HCT116 (cell line): ENCODE results near the gene ADIPOR2. TPM values are rescaled to one million over a fixed set of nuclear protein-coding genes. Genes with fewer than 3 reads are reported as not detected.

Experiments
- ATAC-seq: fragments of 200-7000 bp; cut with Tn5 transposase; 2 replicates; pipeline ENCODE4 v1.9.1; 2020; ENCODE audit warnings: mild to moderate bottlenecking, moderate library complexity
- BruUV-seq: library from RNA; stranded (reverse); fragments of 400-500 nt; replicated peaks from 2 replicates; lab custom pipeline; 2021; lab: Mats Ljungman, UMichigan
- CTCF ChIA-PET: fragments of 300-600 bp; sonication (Branson Sonifier 250); formaldehyde crosslinking; loops from one replicate; lab custom pipeline; 2021; ENCODE audit warnings: antibody characterized with exemption; lab: Charles Lee
- POLR2A ChIA-PET: fragments of 300-600, 350-600 bp; sonication (Branson Sonifier 250); formaldehyde crosslinking; loops from one replicate; lab custom pipeline; 2021; ENCODE audit warnings: antibody characterized with exemption; lab: Charles Lee
- RAD21 ChIA-PET, 2 experiments: fragments of 300-600 bp; sonication (Branson Sonifier 250); formaldehyde crosslinking; loops; one replicate each; lab custom pipeline; 2023; ENCODE audit warnings: low total read pairs in 2 of 2; ENCODE audit not compliant: uncharacterized antibody in 2 of 2, unreplicated experiment in 2 of 2, low non-redundant PET in 1 of 2; lab: Charles Lee
- DNase-seq: peaks from one replicate; pipeline ENCODE4 v3.0.0-alpha.2; 2010; ENCODE audit warnings: low read depth, low spot score
- H2AFZ ChIP-seq: fragments of 200-600 bp; shearing (Covaris generic), sonication (generic); 2 replicates; pipeline ENCODE4 v1.6.1; 2017; ENCODE audit warnings: low read depth, mixed run types, mixed read lengths, antibody characterized with exemption, low read length; ENCODE audit not compliant: poor library complexity, severe bottlenecking
- H3K27ac ChIP-seq: 2 replicates; pipeline ENCODE4 v1.5.1; 2012; ENCODE audit warnings: low read depth, low read length
- H3K27me3 ChIP-seq: fragments of 200-600 bp; sonication (generic); 2 replicates; pipeline ENCODE4 v1.6.1; 2016; ENCODE audit warnings: mixed run types, low read length, mixed read lengths; ENCODE audit not compliant: insufficient read depth
- H3K36me3 ChIP-seq, 2 experiments: fragments of 200-500 bp in 1 of 2; fragments of 200-600 bp in 1 of 2; sonication (Bioruptor generic) in 1 of 2; sonication (generic) in 1 of 2; 2 replicates each; pipeline versions ENCODE4 v1.5.1 to v1.6.1; 2014 to 2016; ENCODE audit warnings: low read length in 2 of 2, inconsistent platforms in 1 of 2, mixed read lengths in 1 of 2, mixed run types in 1 of 2; ENCODE audit not compliant: insufficient read depth in 2 of 2, control insufficient read depth in 1 of 2
- H3K4me1 ChIP-seq, 2 experiments: fragments of 200-600 bp in 1 of 2; sonication (generic) in 1 of 2; 2 replicates each; pipeline versions ENCODE4 v1.5.1 to v1.6.1; 2012 to 2017; ENCODE audit warnings: low read length in 2 of 2, inconsistent platforms in 1 of 2, mild to moderate bottlenecking in 1 of 2, mixed read lengths in 1 of 2, mixed run types in 1 of 2, moderate library complexity in 1 of 2; ENCODE audit not compliant: insufficient read depth in 2 of 2, control insufficient read depth in 1 of 2
- H3K4me2 ChIP-seq: fragments of 200-600 bp; sonication (generic); 2 replicates; pipeline ENCODE4 v1.6.1; 2017; ENCODE audit warnings: mixed run types, low read length, mixed read lengths
- H3K4me3 ChIP-seq, 2 experiments: fragments of 200-600 bp in 1 of 2; sonication (generic) in 1 of 2; replicated peaks in 1 of 2; 2 replicates each; pipeline ENCODE4 v1.5.1; 2011 to 2016; ENCODE audit warnings: low read length in 2 of 2, control low read depth in 1 of 2, low read depth in 1 of 2, mild to moderate bottlenecking in 1 of 2, mixed read lengths in 1 of 2, mixed run types in 1 of 2
- H3K79me2 ChIP-seq: fragments of 200-600 bp; sonication (generic); 2 replicates; pipeline ENCODE4 v1.6.1; 2017; ENCODE audit warnings: mild to moderate bottlenecking, mixed run types, low read length, moderate library complexity, mixed read lengths; ENCODE audit not compliant: insufficient read depth
- H3K9ac ChIP-seq: fragments of 200-600 bp; sonication (generic); 2 replicates; pipeline ENCODE4 v1.6.1; 2016; ENCODE audit warnings: low read length, mixed read lengths
- H3K9me2 ChIP-seq: fragments of 200-600 bp; sonication (generic), shearing (Covaris generic); 2 replicates; pipeline ENCODE4 v1.6.1; 2017; ENCODE audit warnings: mixed run types, mild to moderate bottlenecking, moderate library complexity; ENCODE audit not compliant: insufficient read depth
- H3K9me3 ChIP-seq, 2 experiments: fragments of 200-500 bp in 1 of 2; fragments of 200-600 bp in 1 of 2; sonication (Bioruptor generic) in 1 of 2; sonication (generic) in 1 of 2; 2 replicates each; pipeline ENCODE4 v1.6.1; 2014 to 2017; ENCODE audit warnings: low read length in 2 of 2, mixed read lengths in 2 of 2, inconsistent platforms in 1 of 2, low read depth in 1 of 2, mild to moderate bottlenecking in 1 of 2, mixed run types in 1 of 2, moderate library complexity in 1 of 2; ENCODE audit not compliant: control insufficient read depth in 1 of 2, insufficient read depth in 1 of 2
- H4K20me1 ChIP-seq: fragments of 200-600 bp; sonication (generic), shearing (Covaris generic); 2 replicates; pipeline ENCODE4 v1.6.1; 2017; ENCODE audit warnings: mixed run types, mild to moderate bottlenecking, moderate library complexity; ENCODE audit not compliant: insufficient read depth
- CBX3 ChIP-seq: IDR thresholded peaks from 2 replicates; pipeline ENCODE4 v1.6.1; 2012; ENCODE audit warnings: low read depth
- CEBPB ChIP-seq: IDR thresholded peaks from 2 replicates; pipeline ENCODE4 v1.6.1; 2012; ENCODE audit warnings: low read depth
- EGR1 ChIP-seq: IDR thresholded peaks from 2 replicates; pipeline ENCODE4 v1.6.1; 2012; ENCODE audit warnings: low read depth
- FOSL1 ChIP-seq: IDR thresholded peaks from 2 replicates; pipeline ENCODE4 v1.6.1; 2012; ENCODE audit warnings: low read depth
- POLR2A ChIP-seq: IDR thresholded peaks from 2 replicates; pipeline ENCODE4 v1.7.0; 2011; ENCODE audit warnings: borderline replicate concordance; ENCODE audit not compliant: insufficient read depth, insufficient read length; ENCODE audit errors: extremely low read depth
- POLR2AphosphoS5 ChIP-seq: IDR thresholded peaks from 2 replicates; pipeline ENCODE4 v1.6.1; 2011; ENCODE audit warnings: mild to moderate bottlenecking, low read depth, low read length, moderate library complexity
- RAD21 ChIP-seq: IDR thresholded peaks from 2 replicates; pipeline ENCODE4 v1.6.1; 2012; ENCODE audit warnings: low read depth, mild to moderate bottlenecking
- TCF7L2 ChIP-seq: IDR thresholded peaks from 2 replicates; pipeline ENCODE4 v1.7.0; 2011; ENCODE audit warnings: borderline replicate concordance, inconsistent platforms; ENCODE audit not compliant: insufficient read depth, insufficient read length; ENCODE audit errors: extremely low read depth
- ZFX ChIP-seq: fragments of 450-650 bp; IDR thresholded peaks from 2 replicates; pipeline ENCODE4 v1.6.1; 2017
- ZNF274 ChIP-seq: fragments of 200-500 bp; sonication (Bioruptor generic); IDR thresholded peaks from 2 replicates; pipeline ENCODE4 v1.6.1; 2014; ENCODE audit warnings: mild to moderate bottlenecking, low read depth, low read length, inconsistent platforms
- intact Hi-C: fragments of 100-400 bp; cut with micrococcal nuclease; formaldehyde crosslinking; loops from 2 replicates; pipeline ENCODE4 v1.10.0; 2022
- total RNA-seq: library from RNA; stranded (reverse); gene quantifications from one replicate; pipeline ENCODE4 v1.2.1, GENCODE V29; 2021; ENCODE audit not compliant: unreplicated experiment
- TF ChIP-seq, protein P1 (sequence below): IDR thresholded peaks from 2 replicates; pipeline ENCODE4 v1.6.1; 2012
- TF ChIP-seq, protein P2 (sequence below), 3 experiments: fragments of 200-600 bp in 1 of 3; sonication (generic) in 1 of 3; IDR thresholded peaks in 2 of 3; conservative IDR thresholded peaks in 1 of 3; 2 replicates each; pipeline ENCODE4 v1.5.1; 2012 to 2017; ENCODE audit warnings: low read depth in 2 of 3, low read length in 2 of 3, antibody characterized with exemption in 1 of 3, borderline replicate concordance in 1 of 3, control low read depth in 1 of 3, mild to moderate bottlenecking in 1 of 3, mixed read lengths in 1 of 3, mixed run types in 1 of 3, moderate library complexity in 1 of 3; ENCODE audit not compliant: insufficient read depth in 1 of 3

ADIPOR2 gene
- total RNA-seq, 1 experiment from 2014 or later, result 69.9 TPM

DNA sequence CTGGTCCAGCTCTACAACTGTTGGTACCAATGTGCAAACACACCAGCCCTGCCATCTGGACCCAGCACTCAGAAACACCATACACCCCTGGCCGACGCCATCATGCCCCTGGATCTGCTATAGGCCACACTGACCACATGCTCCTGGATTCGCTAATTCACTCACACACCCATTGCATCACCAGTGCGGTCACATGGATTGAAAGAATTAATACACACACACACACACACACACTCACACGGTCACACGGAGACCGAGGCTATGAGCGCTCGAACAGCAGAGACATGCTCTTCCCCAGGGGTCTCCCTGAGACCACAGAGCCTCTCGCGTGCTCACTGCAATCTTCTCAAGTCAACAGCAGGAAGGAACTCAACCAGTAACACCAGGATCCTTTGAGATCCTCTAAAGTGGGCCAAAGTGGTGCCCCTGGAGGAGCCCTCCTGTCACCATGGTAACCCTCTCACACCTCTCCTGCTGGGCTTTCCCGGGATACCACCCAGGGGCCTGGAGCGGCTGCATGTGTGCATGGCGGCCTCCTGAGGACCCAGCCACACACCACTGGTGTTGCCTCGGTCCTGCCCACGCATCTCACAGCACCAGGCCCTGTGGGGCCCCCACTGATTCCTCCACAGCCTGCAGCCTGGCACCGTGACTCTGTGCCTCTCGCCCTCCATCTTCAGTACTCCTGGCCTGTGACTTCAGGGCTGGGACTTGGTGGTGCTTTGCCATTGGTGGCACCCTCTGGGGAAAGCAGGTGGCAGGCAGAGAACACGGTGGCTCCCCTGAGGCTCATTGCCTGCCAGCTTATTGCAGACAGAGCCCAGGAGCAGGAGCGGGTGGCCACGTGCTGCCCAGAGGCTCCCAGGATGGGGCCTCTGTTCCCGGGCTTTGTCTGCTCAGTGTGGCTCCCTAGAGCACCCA lies 144.6 kb downstream of the ADIPOR2 start (continued):
- TF ChIP-seq, protein P1, sequence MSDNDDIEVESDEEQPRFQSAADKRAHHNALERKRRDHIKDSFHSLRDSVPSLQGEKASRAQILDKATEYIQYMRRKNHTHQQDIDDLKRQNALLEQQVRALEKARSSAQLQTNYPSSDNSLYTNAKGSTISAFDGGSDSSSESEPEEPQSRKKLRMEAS, result no peak
- TF ChIP-seq CEBPB (no peak), TCF7L2 (no peak), RAD21 (no peak)

DNA sequence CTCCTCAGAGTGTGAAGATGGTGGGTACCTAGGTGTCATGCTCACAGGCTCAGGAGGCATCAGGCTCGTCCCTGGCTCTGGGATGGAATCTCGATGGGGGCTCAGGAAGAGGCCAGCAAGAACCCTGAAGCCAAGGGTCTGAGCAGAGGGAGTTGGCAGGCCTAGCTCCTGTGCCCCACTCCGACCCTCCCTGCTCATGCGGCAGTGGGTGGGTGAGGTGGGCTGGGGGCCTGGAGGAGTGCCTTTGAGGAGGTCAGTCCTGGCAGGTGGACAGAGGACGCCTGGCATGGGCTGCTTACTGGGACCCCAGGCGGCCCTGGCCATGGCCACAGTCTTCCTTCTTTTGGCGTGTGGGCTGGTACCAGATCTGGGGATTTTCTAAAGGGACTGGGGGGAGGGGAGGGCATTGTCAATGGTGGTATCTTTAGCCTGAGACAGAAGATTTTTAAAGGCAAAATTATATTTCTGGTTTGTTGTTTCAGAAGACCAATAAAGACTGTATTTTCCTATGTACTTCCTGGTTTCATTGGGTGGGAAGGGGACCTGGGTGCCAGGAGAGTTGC lies 145.5 kb downstream of the ADIPOR2 start:
- intact Hi-C loops, result no loop called here
- TF ChIP-seq ZFX, result no peak
- ChIA-PET RAD21 (no interaction called here), POLR2A (no interaction called here), CTCF (no interaction called here)
- Histone ChIP-seq H3K27ac (no peak overlapping the region), H3K9ac (no peak overlapping the region), H3K79me2 (no peaks in the 10 kb centered on the region), H3K4me1 (no peaks in the 10 kb centered on the region), H3K9me3 (no peaks in the 10 kb centered on the region), H2AFZ (no peak overlapping the region), H3K4me2 (no peak overlapping the region), H3K27me3 (peaks cover 13% of the 10 kb centered on the region), H3K36me3 (no peaks in the 10 kb centered on the region), H4K20me1 (no peaks in the 10 kb centered on the region; the same call in 1 of the 2 replicates), H3K4me3 (no peak overlapping the region), H3K9me2 (no peaks in the 10 kb centered on the region)
- DNase-seq (no peak), ATAC-seq (no peak)
- no TSS peak for BruUV-seq

DNA sequence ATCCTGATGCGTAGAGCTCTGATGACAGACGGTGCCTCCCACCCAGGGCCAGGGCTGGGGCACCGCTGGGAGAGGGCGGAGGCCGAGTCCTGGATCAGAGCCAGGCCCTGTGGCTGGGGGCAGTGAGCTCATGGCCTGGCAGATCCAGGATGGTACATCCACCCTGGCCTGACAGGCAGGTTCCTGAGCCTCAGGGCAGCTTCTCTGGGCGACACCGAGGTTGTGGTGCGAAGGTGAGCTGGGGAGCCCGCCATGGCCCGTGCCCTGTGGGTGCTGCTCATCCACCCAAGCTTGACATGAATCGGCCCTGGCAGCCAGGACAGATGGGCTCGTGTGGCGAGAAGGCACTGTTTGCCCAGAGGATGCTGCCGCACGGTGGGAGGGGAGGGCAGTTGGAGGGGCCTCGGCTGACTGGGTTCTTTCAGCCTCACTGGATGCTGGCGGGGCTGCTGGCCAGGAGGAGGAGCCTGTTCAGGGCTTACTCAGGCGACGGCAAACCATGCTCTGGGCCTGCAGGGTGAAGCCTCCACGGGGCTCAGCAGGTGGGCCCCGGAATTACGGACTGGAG lies 146.1 kb downstream of the ADIPOR2 start:
- BruUV-seq, result no TSS peak
- peaks cover 11% of the 10 kb centered on the region for H3K27me3 ChIP-seq
- H3K36me3 ChIP-seq, result no peaks in the 10 kb centered on the region
- H3K9me2 ChIP-seq, result no peaks in the 10 kb centered on the region
- H3K9ac ChIP-seq, result no peak overlapping the region
- DNase-seq, result no peak
- no peak overlapping the region for H3K4me3 ChIP-seq
- no peaks in the 10 kb centered on the region for H3K79me2 ChIP-seq
- no peaks in the 10 kb centered on the region for H3K9me3 ChIP-seq
- peak; percentile 26; the same call in 1 of the 2 replicates for ATAC-seq
- CTCF ChIA-PET, result no interaction called here
- H3K4me1 ChIP-seq, result no peaks in the 10 kb centered on the region
- H3K4me2 ChIP-seq, result no peak overlapping the region
- H3K27ac ChIP-seq, result no peak overlapping the region
- no peak overlapping the region for H2AFZ ChIP-seq
- no peaks in the 10 kb centered on the region; the same call in 1 of the 2 replicates for H4K20me1 ChIP-seq
- intact Hi-C loops, result no loop called here
- RAD21 ChIA-PET, result no interaction called here
- POLR2A ChIA-PET, result no interaction called here
- no peak for TF ChIP-seq FOSL1
- no peak for TF ChIP-seq CEBPB
- no peak for TF ChIP-seq CBX3
- TF ChIP-seq EGR1, result no peak
- no peak for TF ChIP-seq ZNF274
- TF ChIP-seq, protein P2, sequence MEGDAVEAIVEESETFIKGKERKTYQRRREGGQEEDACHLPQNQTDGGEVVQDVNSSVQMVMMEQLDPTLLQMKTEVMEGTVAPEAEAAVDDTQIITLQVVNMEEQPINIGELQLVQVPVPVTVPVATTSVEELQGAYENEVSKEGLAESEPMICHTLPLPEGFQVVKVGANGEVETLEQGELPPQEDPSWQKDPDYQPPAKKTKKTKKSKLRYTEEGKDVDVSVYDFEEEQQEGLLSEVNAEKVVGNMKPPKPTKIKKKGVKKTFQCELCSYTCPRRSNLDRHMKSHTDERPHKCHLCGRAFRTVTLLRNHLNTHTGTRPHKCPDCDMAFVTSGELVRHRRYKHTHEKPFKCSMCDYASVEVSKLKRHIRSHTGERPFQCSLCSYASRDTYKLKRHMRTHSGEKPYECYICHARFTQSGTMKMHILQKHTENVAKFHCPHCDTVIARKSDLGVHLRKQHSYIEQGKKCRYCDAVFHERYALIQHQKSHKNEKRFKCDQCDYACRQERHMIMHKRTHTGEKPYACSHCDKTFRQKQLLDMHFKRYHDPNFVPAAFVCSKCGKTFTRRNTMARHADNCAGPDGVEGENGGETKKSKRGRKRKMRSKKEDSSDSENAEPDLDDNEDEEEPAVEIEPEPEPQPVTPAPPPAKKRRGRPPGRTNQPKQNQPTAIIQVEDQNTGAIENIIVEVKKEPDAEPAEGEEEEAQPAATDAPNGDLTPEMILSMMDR (IDR thresholded peaks at IDR 0.05 in 2 of 3, conservative IDR thresholded peaks at IDR 0.05 in 1 of 3; ENCODE audit: borderline replicate concordance in 1 of 3, insufficient read depth in 1 of 3, low read depth in 2 of 3, low read length in 2 of 3), result no peak
- TF ChIP-seq POLR2AphosphoS5, result no peak
- TF ChIP-seq POLR2A, result no peak
